A549 treated with GW870086 at 1 μM for 4 hours (cell line): ENCODE data around the gene PCDH15. TPM values are rescaled to one million over a fixed set of nuclear protein-coding genes. Genes with fewer than 3 reads are reported as not detected.

Experiments used
- total RNA-seq: library from RNA; stranded (reverse); fragments of 200-300 nt; extraction: Qiagen RNA extraction; gene quantifications from 5 replicates; pipeline ENCODE4 v1.2.3, GENCODE V29; 2022; ENCODE audit warnings: low read depth

PCDH15 gene
- not detected in 5 replicates for total RNA-seq

GRCh38 chr10:54800741-54801421, at the start of gene PCDH15:
Gene PCDH15 (minus strand): TSS chr10:54801231. CDS start chr10:54664262, 136,969 bp downstream.

